Activated naive CD4-positive, alpha-beta T cell treated with anti-CD3 and anti-CD28 coated beads, Interleukin-2, amount 50 U/mL, for 16 hours (primary cell): ENCODE results near the gene ADGRV1.
A peak's percentile ranks its signal among the peaks of the same experiment; 100 is the strongest.

Experiments used
- DNase-seq: peaks from one replicate; pipeline ENCODE4 v3.0.0-alpha.2; 2020

The ADGRV1 gene

GRCh38 chr5:90558344-90559192, at the start of gene ADGRV1:
TSS of gene ADGRV1 (plus strand) at chr5:90558797. CDS start at chr5:90558896, 99 bp downstream.
- DNase-seq, result no peak

- DNase-seq, result no peak
These were observed 48.2 kb upstream of the ADGRV1 start for GRCh38 chr5:90510438-90510837.

DNA sequence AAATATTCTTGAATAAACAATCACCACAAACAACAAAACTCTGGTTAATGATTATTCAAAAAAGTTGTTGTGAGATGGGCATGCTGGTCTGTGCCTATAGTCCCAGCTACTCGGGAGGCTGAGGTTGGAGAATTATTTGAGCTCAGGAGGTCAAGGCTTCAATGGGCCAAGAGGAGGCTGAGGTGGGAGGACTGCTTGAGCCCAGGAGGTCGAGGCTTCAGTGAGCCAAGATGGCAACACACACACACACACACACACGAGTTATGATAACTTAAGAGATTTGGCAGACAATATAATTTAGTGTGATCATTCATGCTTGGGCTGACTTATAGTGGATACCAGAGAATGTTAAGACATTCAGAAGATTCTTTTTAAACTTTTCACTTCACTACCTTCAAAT, 44.1 kb upstream of the ADGRV1 start:
- DNase-seq, result no peak

- DNase-seq, result no peak
These were observed 39.9 kb upstream of the ADGRV1 start for GRCh38 chr5:90518661-90519060.

DNA sequence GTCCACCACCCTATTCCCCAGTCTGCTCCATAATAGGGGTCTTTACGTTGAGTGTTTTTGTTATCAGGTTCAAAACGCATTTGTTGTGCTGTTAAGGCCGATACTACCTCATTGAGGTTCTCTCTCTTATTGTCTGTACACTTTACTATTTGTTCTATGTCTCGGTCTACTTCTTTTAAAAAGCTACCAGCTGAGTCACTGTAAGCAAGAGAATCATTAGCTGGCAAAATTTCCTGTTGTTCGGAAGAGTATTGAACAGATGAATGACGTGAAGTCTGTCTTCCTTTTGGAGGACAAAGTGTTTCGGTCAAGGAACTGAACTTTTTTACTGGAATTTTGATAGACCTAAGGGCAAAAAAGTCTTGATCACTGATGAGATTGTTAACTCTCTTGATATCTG, 39.5 kb upstream of the ADGRV1 start:
- no peak for DNase-seq

- no peak for DNase-seq
These were observed 29.9 kb upstream of the ADGRV1 start for GRCh38 chr5:90528601-90529193.

GRCh38 chr5:90529194-90529938, 29.2 kb upstream of the ADGRV1 start, which contains the start of gene LYSMD3:
TSS of gene LYSMD3 (minus strand) at chr5:90529584. CDS start at chr5:90525289, 4,295 bp downstream.
- peak; percentile 96 for DNase-seq

DNA sequence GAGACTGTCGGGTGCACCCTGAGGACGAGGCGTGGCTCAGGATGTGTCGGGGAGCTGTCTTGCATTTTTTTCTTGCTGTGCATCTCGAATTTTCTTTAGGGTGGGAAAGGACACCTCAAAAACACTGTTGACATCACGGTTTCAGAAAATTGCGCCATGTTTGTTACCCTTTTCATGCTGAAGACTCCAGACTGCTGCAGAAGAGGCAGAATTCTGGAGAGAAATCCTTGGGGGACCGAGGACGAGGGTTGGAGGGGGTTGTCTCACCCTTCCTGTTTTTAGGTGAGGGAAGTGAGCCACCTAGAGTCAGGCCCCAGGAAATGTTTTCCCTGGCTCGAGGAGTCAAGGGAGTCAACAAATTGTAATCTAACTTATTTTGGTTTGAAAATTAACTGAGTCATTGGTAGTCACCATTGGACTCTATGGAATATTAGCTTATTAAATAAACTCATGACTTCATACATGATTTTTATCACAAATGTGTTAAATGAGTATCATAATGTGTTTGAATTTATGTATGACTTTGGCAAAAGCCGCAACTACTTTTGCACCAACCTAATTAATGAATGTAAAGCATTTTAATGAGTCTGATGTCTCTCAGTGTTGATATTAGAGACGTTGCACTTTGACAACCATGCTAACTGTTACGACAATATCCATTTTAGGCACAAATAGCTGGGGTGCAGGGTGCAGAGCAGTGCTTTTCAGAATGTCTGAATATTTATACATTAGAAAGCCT, 28.5 kb upstream of the ADGRV1 start:
- peak; percentile 60 for DNase-seq

DNA sequence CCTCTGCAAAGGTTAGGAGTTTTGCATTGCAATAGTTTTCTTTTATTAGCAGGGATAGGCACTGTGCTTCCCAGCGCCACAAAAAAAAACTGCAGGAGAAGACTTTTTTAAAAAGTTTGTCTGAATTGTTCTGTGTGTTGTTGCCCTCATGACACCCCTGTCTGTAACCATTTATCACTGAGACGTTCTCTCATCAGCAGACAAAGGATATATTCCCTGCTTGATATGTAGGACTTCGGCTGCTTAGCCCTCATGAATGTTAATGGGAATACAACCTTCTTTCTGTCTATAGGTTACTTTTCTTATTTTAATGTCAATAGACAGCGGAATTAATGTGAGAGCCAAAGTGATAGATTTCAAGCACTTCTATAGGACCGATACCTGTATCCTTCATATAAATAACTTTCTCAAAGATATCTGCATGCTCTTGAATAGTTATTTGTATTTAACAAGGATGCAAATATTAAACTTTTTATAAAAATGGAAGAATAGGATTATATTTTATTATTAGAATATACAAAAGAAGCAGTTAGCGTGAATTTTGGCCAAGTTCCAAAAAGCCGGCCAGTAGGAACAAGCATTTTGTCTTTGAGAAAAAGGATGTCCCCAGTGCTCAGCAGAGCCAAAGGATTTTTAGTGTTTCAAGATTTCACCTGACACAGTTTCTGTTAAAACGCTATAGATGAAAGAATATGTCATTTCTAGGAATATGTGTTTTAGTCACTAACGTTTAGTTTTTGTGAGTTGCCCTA, 27.7 kb upstream of the ADGRV1 start:
- DNase-seq, result no peak

DNA sequence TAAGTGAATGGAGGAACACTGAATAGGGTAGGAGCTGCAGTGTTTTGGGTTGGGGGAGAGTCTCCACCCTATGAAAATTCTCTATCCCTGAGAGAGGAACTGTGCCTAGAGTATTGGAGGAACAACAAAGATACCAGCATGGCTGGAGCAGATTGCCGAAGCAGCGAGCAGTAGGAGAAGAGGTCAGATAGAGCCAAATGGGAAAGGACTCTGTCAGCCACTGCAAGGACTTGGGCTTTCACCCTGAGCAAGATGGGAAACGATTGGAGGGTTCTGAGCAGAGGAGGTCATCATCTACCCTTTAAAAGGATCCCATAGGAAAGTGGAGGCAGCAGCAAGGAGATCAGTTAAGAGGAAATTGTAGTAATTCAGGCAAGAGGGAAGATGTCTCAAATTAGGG, 24.8 kb upstream of the ADGRV1 start:
- DNase-seq, result no peak

GRCh38 chr5:90534922-90535321, 23.7 kb upstream of the ADGRV1 start:
- DNase-seq, result no peak

DNA sequence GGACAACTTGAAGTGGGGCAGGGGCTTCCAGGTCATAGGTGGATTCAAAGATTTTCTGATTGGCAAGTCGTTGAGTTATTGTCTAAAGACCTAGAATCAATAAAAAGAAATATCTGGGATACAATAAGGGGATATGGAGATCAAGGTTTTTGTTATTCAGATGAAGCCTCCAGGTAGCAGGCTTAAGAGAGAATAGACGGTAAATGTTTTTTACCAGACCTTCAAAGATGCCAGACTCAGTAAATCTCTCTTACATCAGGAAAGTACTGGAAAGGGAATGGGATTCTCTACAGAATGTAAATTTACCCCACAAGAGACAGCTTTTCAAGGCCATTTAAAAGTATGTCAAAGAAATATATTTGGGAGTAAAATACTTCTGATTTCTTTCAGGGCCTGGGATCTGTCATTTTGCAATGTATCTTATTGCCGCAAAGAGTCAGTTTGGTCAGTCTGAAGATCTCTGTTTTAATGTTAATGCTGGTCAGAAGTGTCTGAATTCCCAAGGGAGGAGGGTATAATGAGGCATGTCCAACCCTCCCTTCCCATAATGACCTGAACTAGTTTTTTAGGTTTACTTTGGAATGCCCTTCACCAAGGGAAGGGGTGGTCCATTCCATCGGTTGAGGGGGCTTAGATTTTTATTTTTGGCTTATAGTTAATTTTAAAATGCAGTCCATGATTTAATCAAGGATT, 15.6 kb upstream of the ADGRV1 start:
- no peak for DNase-seq

- no peak for DNase-seq
These were observed 13.1 kb upstream of the ADGRV1 start for GRCh38 chr5:90545511-90545910.

DNA sequence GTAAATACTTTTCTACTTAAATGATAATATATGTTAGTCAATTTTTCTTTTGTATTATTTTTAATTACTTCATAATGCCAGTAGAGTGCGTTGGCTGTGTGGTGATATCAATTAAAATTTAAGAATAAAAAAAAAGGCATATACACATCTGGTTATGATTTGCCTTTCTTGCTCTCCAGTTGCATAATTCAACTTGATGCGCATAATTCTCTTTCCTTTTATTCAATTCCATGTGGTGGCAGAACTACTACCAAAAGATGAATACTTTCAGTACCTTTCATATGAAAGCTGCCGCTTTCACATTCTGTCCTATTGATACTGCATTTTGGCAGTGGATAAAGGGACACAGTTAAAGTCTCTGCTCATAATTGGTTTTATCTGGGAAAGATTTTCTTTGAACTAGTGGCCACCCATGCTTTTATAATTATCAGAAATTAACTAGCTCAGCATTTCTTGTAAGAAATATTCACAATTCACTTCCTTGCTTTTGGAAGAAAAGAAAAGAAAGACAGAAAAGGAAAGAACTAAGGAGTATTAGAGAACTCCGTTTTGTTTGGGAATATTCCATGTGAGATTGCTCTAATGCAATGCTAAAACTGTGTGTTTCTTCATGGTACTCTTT, 12.3 kb upstream of the ADGRV1 start:
- no peak for DNase-seq

- DNase-seq, result no peak
These were observed 11.5 kb upstream of the ADGRV1 start for GRCh38 chr5:90547072-90547536.

- no peak for DNase-seq
These were observed 10.5 kb upstream of the ADGRV1 start for GRCh38 chr5:90548069-90548593.

DNA sequence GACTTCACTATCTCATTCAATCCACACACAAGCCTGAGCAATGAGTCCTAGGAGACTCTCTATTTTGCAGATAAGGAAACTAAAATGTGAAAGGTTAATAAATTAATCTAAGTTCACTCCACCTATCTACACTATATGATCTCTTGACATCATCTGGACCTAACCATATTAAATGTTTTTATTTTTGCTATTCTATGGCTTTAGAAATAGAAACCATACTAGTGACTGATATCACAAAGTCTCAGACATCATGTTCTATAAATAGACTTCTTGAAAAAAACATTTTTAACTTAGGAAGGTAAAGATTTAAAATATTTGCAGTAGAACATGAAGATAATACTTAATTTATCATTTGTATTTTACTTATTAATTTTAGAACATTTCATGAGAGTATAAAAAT, 9.4 kb upstream of the ADGRV1 start:
- no peak for DNase-seq

GRCh38 chr5:90549729-90550275, 8.8 kb upstream of the ADGRV1 start:
- DNase-seq, result no peak

- no peak for DNase-seq
These were observed 7.6 kb upstream of the ADGRV1 start for GRCh38 chr5:90550963-90551362.

DNA sequence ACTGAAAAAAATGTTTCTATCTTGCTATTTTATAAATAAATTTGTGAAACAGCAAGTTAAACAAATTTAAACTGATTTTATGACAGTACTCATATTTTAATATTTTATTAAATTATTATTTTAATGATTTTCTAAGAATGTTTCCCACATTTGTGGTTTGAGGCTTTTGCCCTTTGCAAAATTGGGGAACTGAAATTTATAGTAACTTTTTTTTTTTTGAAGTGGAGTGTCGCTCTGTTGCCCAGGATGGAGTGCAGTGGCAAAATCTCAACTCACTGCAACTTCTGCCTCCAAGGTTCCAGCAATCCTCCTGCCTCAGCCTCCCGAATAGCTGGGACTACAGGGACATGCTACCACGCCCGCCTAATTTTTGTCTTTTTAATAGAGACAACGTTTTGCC, 7.2 kb upstream of the ADGRV1 start:
- DNase-seq, result no peak
